Hepatocyte (in vitro differentiated cells): ENCODE measurements around the gene SLCO1A2. TPM values are rescaled to one million over a fixed set of nuclear protein-coding genes. Genes with fewer than 3 reads are reported as not detected.

Experiments
- polyA plus RNA-seq: library from polyadenylated mRNA; unstranded; fragments of >200 nt; fragmentation: Nextera tagmentation; extraction: Ambion mirVana; gene quantifications from 2 replicates; pipeline ENCODE4 v1.2.1, GENCODE V29; 2016
- total RNA-seq: library from RNA; depleted of rRNA; stranded (reverse); fragments of >200 nt; gene quantifications from 2 replicates; pipeline ENCODE4 v1.2.3, GENCODE V29; 2014

Gene SLCO1A2
- total and polyA plus RNA-seq, 2 experiments from 2014 or later = 2.5 to 4.1 TPM

Other genes starting within 250 kb of the SLCO1A2 start
- gene SLCO1B1, start 203.7 kb downstream of the SLCO1A2 start, total RNA-seq = 25.4 and 33.4 TPM in 2 replicates
- gene SLCO1B1, start 203.7 kb downstream of the SLCO1A2 start, polyA plus RNA-seq = 3.4 and 8.9 TPM in 2 replicates
- gene IAPP, start 38.0 kb upstream of the SLCO1A2 start, total RNA-seq = not detected in 2 replicates
- not detected in 2 replicates for gene IAPP, start 38.0 kb upstream of the SLCO1A2 start, polyA plus RNA-seq
- gene PYROXD1, start 102.7 kb upstream of the SLCO1A2 start, total RNA-seq = 9.6 and 15.0 TPM in 2 replicates
- 10.2 and 12.2 TPM in 2 replicates for gene PYROXD1, start 102.7 kb upstream of the SLCO1A2 start, polyA plus RNA-seq
- 40.6 and 43.7 TPM in 2 replicates for gene RECQL, start 166.7 kb upstream of the SLCO1A2 start, total RNA-seq
- 15.5 and 18.0 TPM in 2 replicates for gene RECQL, start 166.7 kb upstream of the SLCO1A2 start, polyA plus RNA-seq
- gene GOLT1B, start 166.9 kb upstream of the SLCO1A2 start, total RNA-seq = 55.0 and 60.8 TPM in 2 replicates
- 37.6 and 41.2 TPM in 2 replicates for gene GOLT1B, start 166.9 kb upstream of the SLCO1A2 start, polyA plus RNA-seq
- 0.63 and 1.3 TPM in 2 replicates for gene SPX, start 191.4 kb upstream of the SLCO1A2 start, total RNA-seq
- 0.39 and 0.97 TPM in 2 replicates for gene SPX, start 191.4 kb upstream of the SLCO1A2 start, polyA plus RNA-seq